A549 (cell line): ENCODE data around the gene HNRNPR.

Source experiments
- CBX2 ChIP-seq: fragments of 200-600 bp; sonication (generic); IDR thresholded peaks from 2 replicates; pipeline ENCODE4 v1.6.1; 2016; ENCODE audit warnings: low read depth, mild to moderate bottlenecking, borderline replicate concordance
- EHMT2 ChIP-seq: fragments of 200-600 bp; sonication (generic); IDR thresholded peaks from 2 replicates; pipeline ENCODE4 v1.6.1; 2016; ENCODE audit warnings: antibody characterized with exemption, low read depth, mild to moderate bottlenecking, moderate library complexity
- MAFK ChIP-seq: fragments of 450-650 bp; IDR thresholded peaks from 2 replicates; pipeline ENCODE4 v1.6.1; 2014; ENCODE audit not compliant: partially characterized antibody
- POLR2AphosphoS2 ChIP-seq: conservative IDR thresholded peaks from 2 replicates; pipeline ENCODE4 v1.6.1; 2012; ENCODE audit warnings: low read length, improper control_type of control experiment, inconsistent platforms
- TF ChIP-seq, protein P1 (sequence below): fragments of >200 bp; sonication (Bioruptor Twin); formaldehyde crosslinking; IDR thresholded peaks from 3 replicates; pipeline ENCODE4 v1.5.1; 2016
- TF ChIP-seq, protein P2 (sequence below): fragments of >200 bp; sonication (Bioruptor Twin); formaldehyde crosslinking; IDR thresholded peaks from 2 replicates; pipeline ENCODE4 v1.6.1; 2016

DNA sequence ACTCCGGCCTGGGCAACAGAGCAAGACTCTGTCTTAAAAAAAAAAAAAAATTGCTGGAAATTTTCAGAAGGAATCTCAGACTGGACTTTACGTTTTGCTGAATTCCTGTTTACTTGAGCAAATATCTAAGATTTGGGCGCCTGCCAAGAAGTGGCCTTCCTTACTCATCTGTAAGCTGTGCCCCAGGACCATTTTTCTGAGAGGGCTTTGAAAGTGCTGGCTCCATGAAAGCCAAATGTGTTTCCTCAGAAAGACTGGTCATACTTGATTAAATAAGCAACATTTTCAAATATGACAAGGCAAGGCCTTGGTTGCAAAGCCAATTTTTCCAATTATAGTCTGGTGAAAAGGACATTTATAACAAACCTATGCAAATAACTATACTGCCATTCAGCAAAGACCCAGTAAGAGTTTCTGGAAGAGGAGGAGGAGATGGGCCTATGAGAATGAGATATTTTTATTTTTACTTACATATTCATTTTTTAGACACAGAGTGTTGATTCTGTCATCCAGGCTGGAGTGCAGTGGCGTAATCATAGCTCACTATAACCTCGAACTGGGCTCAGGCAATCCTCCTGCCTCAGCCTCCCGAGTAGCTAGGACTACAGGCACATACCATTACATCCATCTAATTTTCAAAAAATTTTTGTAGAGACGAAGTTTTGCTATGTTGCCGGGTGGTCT lies 70.5 kb downstream of the HNRNPR start:
- TF ChIP-seq, protein P1, sequence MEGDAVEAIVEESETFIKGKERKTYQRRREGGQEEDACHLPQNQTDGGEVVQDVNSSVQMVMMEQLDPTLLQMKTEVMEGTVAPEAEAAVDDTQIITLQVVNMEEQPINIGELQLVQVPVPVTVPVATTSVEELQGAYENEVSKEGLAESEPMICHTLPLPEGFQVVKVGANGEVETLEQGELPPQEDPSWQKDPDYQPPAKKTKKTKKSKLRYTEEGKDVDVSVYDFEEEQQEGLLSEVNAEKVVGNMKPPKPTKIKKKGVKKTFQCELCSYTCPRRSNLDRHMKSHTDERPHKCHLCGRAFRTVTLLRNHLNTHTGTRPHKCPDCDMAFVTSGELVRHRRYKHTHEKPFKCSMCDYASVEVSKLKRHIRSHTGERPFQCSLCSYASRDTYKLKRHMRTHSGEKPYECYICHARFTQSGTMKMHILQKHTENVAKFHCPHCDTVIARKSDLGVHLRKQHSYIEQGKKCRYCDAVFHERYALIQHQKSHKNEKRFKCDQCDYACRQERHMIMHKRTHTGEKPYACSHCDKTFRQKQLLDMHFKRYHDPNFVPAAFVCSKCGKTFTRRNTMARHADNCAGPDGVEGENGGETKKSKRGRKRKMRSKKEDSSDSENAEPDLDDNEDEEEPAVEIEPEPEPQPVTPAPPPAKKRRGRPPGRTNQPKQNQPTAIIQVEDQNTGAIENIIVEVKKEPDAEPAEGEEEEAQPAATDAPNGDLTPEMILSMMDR, result no peak
- TF ChIP-seq, protein P2, sequence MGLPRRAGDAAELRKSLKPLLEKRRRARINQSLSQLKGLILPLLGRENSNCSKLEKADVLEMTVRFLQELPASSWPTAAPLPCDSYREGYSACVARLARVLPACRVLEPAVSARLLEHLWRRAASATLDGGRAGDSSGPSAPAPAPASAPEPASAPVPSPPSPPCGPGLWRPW, result no peak
- TF ChIP-seq EHMT2 (no peak), CBX2 (no peak), POLR2AphosphoS2 (no peak), MAFK (peak; percentile 25)
